SH-SY5Y (cell line): ENCODE results near the gene PCSK5.

Source experiments
- GATA2 ChIP-seq: IDR thresholded peaks from 2 replicates; pipeline ENCODE4 v1.6.1; 2011; ENCODE audit warnings: mild to moderate bottlenecking, low read depth, low read length
- GATA3 ChIP-seq: IDR thresholded peaks from 2 replicates; pipeline ENCODE4 v1.6.1; 2011; ENCODE audit warnings: low read depth, mild to moderate bottlenecking, low read length, moderate library complexity

PCSK5 gene

GRCh38 chr9:75906531-75906930 is 16.1 kb downstream of the PCSK5 start:
- TF ChIP-seq GATA2 (no peak), GATA3 (no peak)

GRCh38 chr9:75907329-75907728 is 16.9 kb downstream of the PCSK5 start:
- no peak for TF ChIP-seq GATA2
- TF ChIP-seq GATA3 = no peak

- TF ChIP-seq GATA3 (no peak), GATA2 (no peak)
Observed at GRCh38 chr9:75907923-75908322, 17.4 kb downstream of the PCSK5 start.

GRCh38 chr9:75909776-75910175 is 19.3 kb downstream of the PCSK5 start:
- TF ChIP-seq GATA2 (no peak), GATA3 (no peak)

GRCh38 chr9:75910731-75911130 is 20.3 kb downstream of the PCSK5 start:
- no peak for TF ChIP-seq GATA2

- TF ChIP-seq GATA3 = no peak
- TF ChIP-seq GATA2 = no peak
Observed at GRCh38 chr9:75911390-75911789, 20.9 kb downstream of the PCSK5 start.

- no peak for TF ChIP-seq GATA3
- no peak for TF ChIP-seq GATA2
Observed at GRCh38 chr9:75912951-75913350, 22.5 kb downstream of the PCSK5 start.

- TF ChIP-seq GATA3 (no peak), GATA2 (no peak)
Observed at GRCh38 chr9:75914002-75914401, 23.5 kb downstream of the PCSK5 start.

GRCh38 chr9:75914883-75915452 is 24.5 kb downstream of the PCSK5 start:
- no peak for TF ChIP-seq GATA3
- no peak for TF ChIP-seq GATA2

- TF ChIP-seq GATA3 (no peak), GATA2 (no peak)
Observed at GRCh38 chr9:75918154-75918553, 27.7 kb downstream of the PCSK5 start.

GRCh38 chr9:75918909-75919308 is 28.4 kb downstream of the PCSK5 start:
- TF ChIP-seq GATA3 (no peak), GATA2 (no peak)

- TF ChIP-seq GATA2 = no peak
- no peak for TF ChIP-seq GATA3
Observed at GRCh38 chr9:75921391-75922127, 31.1 kb downstream of the PCSK5 start.

- TF ChIP-seq GATA2 = no peak
Observed at GRCh38 chr9:75926385-75926784, 35.9 kb downstream of the PCSK5 start.

- TF ChIP-seq GATA2 (no peak), GATA3 (no peak)
Observed at GRCh38 chr9:75927356-75927755, 36.9 kb downstream of the PCSK5 start.

- no peak for TF ChIP-seq GATA2
- no peak for TF ChIP-seq GATA3
Observed at GRCh38 chr9:75930190-75930589, 39.7 kb downstream of the PCSK5 start.
